ENCODE data around the gene PCDHGB6.
A peak's percentile ranks its signal among the peaks of the same experiment; 100 is the strongest.
"Not testable (repeated sequence)": the region's sequence is repeated elsewhere in the genome, so short reads cannot be mapped to it uniquely, and the experiment has no call there.

PCDHGB6 gene

DNA sequence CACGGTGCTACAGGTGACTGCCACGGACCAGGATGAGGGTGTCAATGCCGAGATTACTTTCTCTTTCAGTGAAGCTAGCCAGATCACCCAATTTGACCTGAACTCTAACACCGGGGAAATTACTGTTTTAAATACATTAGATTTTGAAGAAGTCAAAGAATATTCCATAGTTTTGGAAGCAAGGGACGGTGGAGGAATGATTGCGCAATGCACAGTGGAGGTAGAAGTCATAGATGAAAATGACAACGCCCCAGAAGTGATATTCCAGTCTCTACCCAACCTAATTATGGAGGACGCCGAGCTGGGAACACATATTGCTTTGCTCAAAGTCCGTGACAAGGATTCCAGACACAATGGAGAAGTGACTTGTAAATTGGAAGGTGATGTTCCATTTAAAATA is 19.2 kb upstream of the PCDHGB6 start:
- DNase-seq (ENCODE audit: low read depth): no peak

DNA sequence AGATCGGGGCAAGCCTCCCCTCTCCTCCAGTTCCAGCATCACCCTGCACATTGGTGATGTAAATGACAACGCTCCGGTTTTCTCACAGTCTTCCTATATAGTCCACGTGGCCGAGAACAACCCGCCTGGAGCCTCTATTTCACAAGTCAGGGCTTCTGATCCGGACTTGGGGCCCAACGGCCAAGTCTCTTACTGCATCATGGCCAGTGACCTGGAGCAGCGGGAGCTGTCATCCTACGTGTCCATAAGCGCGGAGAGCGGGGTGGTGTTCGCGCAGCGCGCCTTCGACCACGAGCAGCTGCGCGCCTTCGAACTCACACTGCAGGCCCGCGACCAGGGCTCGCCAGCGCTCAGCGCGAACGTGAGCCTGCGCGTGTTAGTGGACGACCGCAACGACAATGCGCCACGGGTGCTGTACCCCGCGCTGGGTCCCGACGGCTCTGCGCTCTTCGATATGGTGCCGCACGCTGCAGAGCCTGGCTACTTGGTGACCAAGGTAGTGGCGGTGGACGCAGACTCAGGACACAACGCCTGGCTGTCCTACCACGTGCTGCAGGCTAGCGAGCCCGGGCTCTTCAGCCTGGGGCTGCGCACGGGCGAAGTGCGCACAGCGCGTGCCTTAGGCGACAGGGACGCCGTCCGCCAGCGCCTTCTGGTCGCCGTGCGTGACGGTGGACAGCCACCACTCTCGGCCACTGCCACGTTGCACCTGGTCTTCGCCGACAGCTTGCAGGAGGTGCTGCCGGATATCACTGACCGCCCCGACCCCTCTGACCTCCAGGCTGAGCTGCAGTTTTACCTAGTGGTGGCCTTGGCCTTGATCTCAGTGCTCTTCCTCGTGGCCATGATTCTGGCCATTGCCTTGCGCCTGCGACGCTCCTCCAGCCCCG is 18.4 kb upstream of the PCDHGB6 start:
- no peak for DNase-seq (ENCODE audit: low read depth)

DNA sequence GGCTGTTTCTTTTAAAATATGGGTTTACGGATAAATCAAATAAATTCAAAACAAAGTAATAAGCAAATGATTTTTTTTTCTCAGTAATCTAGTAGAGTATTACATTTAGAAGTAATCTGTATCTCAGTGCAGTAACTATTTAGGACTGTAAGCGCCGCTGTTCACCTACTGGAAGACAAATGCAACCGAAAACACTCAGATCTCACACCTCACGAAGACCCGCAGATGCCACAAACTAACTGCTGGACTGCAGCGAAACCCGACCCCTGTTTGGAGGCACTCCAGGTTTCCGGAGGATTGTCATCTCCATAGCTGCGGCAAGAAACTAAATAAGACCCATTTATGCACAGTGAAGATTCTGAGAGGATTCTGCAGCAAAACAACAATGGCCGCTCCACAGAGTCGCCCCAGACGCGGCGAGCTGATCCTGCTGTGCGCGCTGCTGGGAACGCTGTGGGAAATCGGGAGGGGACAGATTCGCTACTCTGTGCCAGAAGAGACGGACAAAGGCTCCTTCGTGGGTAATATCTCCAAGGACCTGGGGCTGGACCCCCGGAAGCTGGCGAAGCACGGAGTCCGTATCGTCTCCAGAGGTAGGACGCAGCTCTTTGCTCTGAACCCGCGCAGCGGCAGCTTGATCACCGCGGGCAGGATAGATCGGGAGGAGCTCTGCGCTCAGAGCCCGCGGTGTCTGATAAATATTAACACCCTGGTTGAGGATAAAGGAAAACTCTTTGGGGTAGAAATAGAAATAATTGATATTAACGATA is 15.2 kb upstream of the PCDHGB6 start, which contains the start of gene PCDHGA8:
TSS of gene PCDHGA8 (plus strand) at position 205 of the 770 bp plus-strand sequence. CDS start at position 386, 181 bp downstream.
- DNase-seq (ENCODE audit: low read depth): no peak

GRCh38 chr5:141393267-141393666 is 14.6 kb upstream of the PCDHGB6 start:
- no peak for DNase-seq (ENCODE audit: low read depth)

DNA sequence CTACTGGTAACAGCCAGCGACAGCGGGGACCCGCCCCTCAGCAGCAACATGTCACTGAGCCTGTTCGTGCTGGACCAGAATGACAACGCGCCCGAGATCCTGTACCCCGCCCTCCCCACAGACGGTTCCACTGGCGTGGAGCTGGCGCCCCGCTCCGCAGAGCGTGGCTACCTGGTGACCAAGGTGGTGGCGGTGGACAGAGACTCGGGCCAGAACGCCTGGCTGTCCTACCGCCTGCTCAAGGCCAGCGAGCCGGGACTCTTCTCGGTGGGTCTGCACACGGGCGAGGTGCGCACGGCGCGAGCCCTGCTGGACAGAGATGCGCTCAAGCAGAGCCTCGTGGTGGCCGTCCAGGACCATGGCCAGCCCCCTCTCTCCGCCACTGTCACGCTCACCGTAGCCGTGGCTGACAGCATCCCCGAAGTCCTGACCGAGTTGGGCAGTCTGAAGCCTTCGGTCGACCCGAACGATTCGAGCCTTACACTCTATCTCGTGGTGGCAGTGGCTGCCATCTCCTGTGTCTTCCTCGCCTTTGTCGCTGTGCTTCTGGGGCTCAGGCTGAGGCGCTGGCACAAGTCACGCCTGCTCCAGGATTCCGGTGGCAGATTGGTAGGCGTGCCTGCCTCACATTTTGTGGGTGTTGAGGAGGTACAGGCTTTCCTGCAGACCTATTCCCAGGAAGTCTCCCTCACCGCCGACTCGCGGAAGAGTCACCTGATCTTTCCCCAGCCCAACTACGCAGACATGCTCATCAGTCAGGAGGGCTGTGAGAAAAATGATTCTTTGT is 13.2 kb upstream of the PCDHGB6 start:
- not testable (repeated sequence) for DNase-seq (ENCODE audit: low read depth)

GRCh38 chr5:141397756-141398551 is 9.9 kb upstream of the PCDHGB6 start, which contains the start of gene PCDHGB5:
TSS of gene PCDHGB5 (plus strand) at chr5:141397947. CDS start at chr5:141398128, 181 bp downstream.
- DNase-seq (ENCODE audit: low read depth): not testable (repeated sequence)

GRCh38 chr5:141398608-141399007 is 9.2 kb upstream of the PCDHGB6 start:
- no peak for DNase-seq (ENCODE audit: low read depth)

DNA sequence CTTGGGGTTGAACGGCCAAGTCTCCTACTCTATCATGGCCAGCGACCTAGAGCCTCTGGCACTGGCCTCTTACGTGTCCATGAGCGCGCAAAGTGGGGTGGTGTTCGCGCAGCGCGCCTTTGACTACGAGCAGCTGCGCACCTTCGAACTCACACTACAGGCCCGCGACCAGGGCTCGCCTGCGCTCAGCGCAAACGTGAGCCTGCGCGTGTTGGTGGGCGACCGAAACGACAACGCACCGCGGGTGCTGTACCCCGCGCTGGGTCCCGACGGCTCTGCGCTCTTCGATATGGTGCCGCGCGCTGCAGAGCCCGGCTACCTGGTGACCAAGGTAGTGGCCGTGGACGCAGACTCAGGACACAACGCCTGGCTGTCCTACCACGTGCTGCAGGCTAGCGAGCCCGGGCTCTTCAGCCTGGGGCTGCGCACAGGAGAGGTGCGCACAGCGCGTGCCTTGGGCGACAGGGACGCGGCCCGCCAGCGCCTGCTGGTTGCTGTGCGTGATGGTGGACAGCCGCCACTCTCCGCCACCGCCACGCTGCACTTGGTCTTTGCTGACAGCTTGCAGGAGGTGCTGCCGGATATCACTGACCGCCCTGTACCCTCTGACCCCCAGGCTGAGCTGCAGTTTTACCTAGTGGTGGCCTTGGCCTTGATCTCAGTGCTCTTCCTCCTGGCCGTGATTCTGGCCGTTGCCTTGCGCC is 8.1 kb upstream of the PCDHGB6 start:
- DNase-seq (ENCODE audit: low read depth): no peak

DNA sequence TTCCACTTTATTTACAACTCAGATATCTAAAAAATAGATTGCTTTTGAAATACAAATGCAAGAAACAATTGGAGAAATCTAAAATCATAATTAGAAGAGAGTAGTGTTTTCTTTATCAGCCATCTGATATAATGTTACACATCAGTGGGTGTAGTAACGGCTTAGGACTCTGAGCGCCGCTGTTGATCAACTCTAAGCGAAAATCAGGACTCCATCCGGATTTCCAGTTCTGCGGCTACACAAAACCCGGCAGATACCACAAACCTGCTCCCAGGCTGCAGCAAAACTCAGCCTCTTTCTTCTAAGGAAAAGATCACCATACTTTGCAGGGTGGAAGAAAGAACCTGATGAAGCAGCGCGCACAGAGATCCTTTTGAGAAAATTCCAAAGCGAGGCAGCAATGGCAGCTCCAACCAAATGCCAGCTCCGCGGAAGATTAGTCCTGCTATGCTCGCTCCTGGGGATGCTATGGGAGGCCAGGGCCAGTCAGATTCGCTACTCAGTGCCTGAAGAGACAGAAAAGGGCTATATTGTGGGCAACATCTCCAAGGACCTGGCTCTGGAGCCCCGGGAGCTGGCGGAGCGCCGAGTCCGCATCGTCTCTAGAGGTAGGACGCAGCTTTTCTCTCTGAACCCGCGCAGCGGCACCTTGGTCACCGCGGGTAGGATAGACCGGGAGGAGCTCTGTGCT is 5.1 kb upstream of the PCDHGB6 start, which contains the start of gene PCDHGA9:
TSS of gene PCDHGA9 (plus strand) at position 226 of the 691 bp plus-strand sequence. CDS start at position 401, 175 bp downstream.
- no peak for DNase-seq (ENCODE audit: low read depth)

DNA sequence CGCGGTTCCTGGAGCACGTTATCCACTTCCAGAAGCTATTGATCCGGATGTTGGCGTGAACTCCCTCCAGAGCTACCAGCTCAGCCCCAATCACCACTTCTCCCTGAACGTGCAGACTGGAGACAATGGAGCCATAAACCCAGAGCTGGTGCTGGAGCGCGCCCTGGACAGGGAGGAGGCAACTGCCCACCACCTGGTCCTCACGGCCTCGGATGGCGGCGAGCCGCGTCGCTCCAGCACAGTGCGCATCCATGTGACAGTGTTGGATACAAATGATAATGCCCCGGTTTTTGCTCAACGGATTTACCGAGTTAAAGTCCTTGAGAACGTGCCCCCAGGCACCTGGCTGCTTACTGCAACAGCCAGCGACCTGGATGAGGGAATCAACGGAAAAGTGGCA is 4.4 kb upstream of the PCDHGB6 start:
- no peak for DNase-seq (ENCODE audit: low read depth)

DNA sequence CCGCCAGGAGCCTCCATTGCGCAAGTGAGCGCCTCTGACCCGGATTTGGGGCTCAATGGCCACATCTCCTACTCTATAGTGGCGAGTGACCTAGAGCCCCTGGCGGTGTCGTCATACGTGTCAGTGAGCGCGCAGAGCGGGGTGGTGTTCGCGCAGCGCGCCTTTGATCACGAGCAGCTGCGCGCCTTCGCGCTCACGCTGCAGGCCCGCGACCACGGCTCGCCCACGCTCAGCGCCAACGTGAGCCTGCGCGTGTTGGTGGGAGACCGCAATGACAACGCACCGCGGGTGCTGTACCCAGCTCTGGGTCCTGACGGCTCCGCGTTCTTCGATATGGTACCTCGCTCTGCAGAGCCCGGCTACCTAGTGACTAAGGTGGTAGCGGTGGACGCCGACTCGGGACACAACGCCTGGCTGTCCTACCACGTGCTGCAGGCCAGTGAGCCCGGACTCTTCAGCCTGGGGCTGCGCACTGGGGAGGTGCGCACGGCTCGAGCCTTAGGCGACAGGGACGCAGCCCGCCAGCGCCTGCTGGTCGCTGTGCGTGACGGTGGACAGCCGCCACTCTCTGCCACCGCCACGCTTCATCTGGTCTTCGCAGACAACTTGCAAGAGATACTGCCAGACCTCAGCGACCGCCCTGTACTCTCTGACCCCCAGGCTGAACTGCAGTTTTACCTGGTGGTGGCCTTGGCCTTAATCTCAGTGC is 1.9 kb downstream of the PCDHGB6 start:
- DNase-seq (ENCODE audit: low read depth): no peak

DNA sequence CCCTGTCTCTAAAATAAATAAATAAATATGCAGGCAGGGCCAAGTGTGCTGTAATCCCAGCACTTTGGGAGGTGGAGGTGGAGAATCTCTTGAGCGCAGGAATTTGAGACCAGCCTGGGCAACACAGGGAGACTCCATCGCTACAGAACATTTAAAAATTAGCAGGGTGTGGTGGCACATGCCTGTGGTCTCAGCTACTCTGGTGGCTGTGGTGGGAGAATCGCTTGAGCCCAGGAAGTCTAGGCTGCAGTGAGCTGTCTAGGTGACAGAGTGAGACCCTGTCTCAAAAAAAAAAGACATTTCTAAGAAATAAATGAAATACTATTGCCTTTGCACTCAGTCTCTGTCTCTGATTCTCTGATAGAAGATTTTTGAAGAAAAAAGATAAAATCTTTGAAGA is 3.8 kb downstream of the PCDHGB6 start:
- no peak for DNase-seq (ENCODE audit: low read depth)

GRCh38 chr5:141412854-141413539 is 5.2 kb downstream of the PCDHGB6 start, which contains the start of gene PCDHGA10:
TSS of gene PCDHGA10 (plus strand) at chr5:141412987. CDS start at chr5:141413176, 189 bp downstream.
- DNase-seq (ENCODE audit: low read depth): peak; percentile 38

DNA sequence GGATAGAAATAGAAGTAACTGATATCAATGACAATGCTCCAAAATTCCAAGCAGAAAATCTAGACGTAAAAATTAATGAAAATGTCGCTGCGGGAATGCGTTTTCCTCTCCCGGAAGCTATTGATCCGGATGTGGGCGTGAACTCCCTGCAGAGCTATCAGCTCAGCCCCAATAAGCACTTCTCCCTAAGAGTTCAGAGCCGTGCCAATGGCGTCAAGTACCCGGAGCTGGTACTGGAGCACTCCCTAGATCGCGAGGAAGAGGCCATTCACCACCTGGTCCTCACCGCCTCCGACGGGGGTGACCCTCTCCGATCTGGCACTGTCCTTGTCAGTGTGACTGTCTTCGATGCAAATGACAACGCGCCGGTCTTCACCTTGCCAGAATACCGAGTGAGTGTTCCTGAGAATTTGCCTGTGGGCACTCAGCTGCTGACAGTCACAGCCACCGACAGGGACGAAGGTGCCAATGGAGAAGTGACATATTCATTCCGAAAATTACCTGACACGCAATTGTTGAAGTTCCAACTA is 5.8 kb downstream of the PCDHGB6 start:
- DNase-seq (ENCODE audit: low read depth): no peak

DNA sequence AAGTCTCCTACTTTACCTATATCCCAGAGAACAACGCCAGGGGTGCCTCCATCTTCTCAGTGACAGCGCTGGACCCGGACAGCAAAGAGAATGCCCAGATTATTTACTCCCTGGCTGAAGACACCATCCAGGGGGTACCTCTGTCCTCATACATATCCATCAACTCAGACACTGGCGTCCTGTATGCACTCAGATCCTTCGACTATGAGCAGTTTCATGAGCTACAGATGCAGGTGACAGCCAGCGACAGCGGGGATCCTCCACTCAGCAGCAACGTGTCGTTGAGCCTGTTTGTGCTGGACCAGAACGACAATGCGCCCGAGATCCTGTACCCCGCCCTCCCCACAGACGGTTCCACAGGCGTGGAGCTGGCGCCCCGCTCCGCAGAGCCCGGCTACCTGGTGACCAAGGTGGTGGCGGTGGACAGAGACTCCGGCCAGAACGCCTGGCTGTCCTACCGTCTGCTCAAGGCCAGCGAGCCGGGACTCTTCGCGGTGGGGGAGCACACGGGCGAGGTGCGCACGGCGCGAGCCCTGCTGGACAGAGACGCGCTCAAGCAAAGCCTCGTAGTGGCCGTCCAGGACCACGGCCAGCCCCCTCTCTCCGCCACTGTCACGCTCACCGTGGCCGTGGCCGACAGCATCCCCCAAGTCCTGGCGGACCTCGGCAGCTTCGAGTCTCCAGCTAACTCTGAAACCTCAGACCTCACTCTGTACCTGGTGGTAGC is 6.9 kb downstream of the PCDHGB6 start:
- not testable (repeated sequence) for DNase-seq (ENCODE audit: low read depth)

- DNase-seq (ENCODE audit: low read depth): not testable (repeated sequence)
Observed at GRCh38 chr5:141415275-141415618, 7.4 kb downstream of the PCDHGB6 start.

GRCh38 chr5:141417494-141418172 is 9.8 kb downstream of the PCDHGB6 start, which contains the start of gene PCDHGB7:
TSS of gene PCDHGB7 (plus strand) at chr5:141417677. CDS start at chr5:141417860, 183 bp downstream.
- DNase-seq (ENCODE audit: low read depth): peak; percentile 19
